GM19099 (cell line): ENCODE measurements around the gene FXYD6.

Experiments
- POLR2A ChIP-seq: IDR thresholded peaks from 3 replicates; pipeline ENCODE4 v1.6.1; 2011; ENCODE audit warnings: low read depth; ENCODE audit not compliant: insufficient read length; ENCODE audit errors: extremely low read depth

Gene FXYD6

GRCh38 chr11:117876341-117877119, at the start of gene FXYD6:
TSS of gene FXYD6 (minus strand) at chr11:117876658. CDS start at chr11:117842776, 33,882 bp downstream.
- no peak for TF ChIP-seq POLR2A

DNA sequence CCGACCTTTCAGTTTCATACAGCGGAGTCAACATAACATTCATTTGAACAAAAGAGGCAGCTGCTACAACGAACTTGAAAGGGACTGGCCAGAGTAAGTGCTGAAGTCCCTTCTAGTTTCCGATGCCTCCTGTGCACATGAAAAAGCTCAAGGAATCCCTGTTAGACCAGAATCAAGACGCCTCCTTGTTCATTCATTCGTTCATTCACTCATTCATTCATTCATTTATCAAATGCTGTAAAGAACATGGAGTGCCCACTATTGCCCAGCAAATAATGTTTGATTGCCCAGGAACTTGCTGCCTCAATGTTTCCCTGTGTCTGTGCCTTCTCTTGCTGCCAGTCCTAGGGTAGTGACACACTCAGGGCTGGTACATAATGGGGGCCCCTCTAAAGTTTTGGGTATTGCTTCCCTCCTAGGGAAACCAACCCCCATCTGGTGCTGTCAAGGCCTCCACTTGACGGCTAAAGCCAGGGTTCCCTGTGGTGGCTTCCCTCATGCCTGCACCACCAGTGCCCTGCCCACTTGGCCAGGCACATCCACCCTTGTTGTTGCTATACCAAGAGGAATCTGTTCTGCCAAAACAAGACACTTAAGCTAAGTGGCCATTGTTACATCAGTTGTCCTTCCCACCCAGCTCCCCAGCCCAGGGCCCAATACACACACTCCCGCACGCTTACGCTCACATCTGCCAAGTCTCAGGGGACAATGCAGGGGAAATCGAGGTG, 48.9 kb upstream of the FXYD6 start:
- TF ChIP-seq POLR2A: no peak

GRCh38 chr11:117924631-117925170, 48.2 kb upstream of the FXYD6 start:
- no peak for TF ChIP-seq POLR2A

- no peak for TF ChIP-seq POLR2A
These were observed 47.3 kb upstream of the FXYD6 start for GRCh38 chr11:117923773-117924172.

DNA sequence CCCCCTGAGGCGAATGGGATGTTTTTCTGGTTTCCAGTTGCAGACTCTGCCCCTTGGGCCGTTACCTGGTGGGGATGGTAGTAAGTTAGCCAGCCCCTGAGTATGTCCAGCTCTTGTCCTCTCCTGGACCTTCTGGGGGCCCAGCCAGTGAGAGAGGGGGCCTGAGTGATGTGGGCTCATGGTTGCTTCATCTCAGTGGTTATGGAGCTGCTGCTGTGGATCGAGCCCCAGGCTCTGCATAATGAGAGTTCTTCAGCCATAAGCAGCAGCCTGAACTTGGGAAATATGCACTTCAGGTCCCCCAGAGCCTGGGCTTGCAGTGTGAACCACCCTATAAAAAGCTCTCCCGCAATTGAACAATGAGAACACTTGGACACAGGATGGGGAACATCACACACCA, 46.8 kb upstream of the FXYD6 start:
- TF ChIP-seq POLR2A: no peak

DNA sequence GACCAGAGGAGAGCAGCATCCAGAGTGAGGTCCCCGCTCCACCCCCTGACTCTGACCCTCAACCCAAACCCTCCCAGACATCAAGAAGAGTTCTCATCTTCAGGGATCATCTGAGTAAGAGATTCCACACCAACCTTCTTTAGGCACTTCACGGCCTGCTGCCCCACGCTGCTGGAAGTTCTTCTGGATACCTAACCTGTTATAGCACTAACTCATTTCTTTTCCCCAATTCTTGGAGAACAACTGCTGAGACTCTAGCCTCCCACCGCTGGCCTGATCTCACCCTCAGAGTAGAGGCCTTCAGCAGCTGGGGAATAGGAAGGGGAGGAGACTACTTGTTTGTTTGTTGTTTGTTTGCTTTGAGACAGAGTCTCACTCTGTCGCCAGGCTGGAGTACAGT, 45.4 kb upstream of the FXYD6 start:
- no peak for TF ChIP-seq POLR2A

DNA sequence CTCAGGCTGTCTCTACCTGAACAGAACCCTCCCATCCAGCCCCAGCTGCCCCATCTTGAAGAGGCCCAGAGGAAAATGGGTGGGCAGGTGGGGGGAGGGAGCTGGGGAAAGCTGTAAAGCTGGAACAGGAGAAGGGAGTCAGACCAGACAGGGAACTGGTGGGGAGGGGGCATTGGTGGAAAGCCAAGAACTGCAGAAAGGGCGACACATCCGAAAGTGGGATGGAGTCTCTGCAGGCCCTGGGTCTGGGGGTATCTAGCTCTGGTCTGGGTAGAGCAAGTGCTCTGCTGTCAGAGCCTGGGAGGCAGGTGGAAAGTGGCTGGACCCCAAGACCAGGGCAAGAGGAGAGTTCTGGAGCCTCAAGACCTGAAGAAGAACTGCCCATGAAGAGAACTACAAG, 45.0 kb upstream of the FXYD6 start:
- no peak for TF ChIP-seq POLR2A

DNA sequence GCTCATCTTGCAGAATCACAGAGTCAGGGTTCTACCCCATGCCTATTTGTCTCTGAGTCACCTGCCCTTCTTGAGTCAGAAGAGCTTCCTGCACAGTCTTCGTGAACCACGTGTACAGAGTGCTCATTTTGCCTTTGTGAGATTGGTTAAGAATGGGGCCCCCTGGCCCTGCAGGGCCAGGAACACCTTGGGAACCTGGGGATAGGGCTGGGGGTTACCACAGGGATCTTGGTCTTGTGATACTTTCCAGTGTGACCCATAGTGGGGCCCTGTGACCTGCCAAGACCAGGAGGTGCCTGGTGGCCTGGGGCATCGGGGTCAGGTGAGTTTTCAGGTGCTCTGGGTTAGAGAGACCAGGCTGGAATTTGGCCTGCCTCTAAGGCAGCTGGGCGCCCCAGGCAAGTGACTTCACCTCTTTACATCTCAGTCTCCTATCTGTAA, 43.3 kb upstream of the FXYD6 start:
- TF ChIP-seq POLR2A: no peak

DNA sequence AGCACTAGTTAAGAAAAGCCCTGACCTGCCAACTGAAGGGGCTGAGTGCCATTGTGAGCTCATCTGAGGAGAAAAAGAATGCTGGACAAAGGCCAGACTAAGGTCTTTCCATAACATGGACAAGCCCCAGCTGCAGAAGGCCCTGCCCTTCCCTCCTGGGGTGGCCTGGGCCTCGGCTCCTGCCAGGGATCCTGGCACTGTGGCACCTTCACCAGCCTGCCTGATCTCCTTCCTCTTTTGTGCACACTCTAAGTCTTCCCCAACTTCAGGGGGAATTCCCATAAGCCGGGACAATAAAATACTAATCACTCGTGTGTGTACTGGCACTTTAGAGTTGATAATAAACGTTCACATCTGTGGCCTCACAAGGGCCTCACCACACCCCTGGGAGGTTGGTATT, 42.9 kb upstream of the FXYD6 start:
- no peak for TF ChIP-seq POLR2A

- TF ChIP-seq POLR2A: no peak
These were observed 42.2 kb upstream of the FXYD6 start for GRCh38 chr11:117918366-117919255.

DNA sequence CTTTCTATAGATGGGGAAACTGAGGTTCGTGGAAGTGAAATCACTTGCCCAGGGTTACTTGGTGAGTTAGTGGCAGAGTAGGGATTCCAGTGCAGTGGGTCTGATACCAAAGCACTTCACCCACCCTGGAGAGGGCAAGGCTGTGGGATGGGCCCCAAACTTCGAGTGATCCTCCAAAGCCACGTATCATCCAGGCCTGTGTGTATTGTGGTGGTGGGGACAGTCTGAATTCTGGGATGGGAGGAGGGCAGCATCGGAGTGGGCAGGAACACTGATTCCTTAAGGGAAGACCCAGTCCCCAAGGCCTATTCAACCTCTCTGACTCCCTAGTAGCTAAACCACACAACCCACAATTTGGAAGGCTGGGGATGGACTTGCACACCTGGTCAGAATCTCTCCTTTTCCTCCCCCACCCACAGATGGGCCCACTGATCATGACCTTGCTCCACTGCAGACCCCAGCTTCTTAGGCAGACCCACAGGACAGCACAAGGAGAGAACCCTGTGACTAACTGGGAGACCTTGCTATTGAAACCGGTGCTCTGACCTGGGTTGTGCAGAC, 41.2 kb upstream of the FXYD6 start:
- no peak for TF ChIP-seq POLR2A

GRCh38 chr11:117916956-117917355, 40.5 kb upstream of the FXYD6 start:
- TF ChIP-seq POLR2A: no peak

GRCh38 chr11:117915672-117916235, 39.3 kb upstream of the FXYD6 start:
- no peak for TF ChIP-seq POLR2A

DNA sequence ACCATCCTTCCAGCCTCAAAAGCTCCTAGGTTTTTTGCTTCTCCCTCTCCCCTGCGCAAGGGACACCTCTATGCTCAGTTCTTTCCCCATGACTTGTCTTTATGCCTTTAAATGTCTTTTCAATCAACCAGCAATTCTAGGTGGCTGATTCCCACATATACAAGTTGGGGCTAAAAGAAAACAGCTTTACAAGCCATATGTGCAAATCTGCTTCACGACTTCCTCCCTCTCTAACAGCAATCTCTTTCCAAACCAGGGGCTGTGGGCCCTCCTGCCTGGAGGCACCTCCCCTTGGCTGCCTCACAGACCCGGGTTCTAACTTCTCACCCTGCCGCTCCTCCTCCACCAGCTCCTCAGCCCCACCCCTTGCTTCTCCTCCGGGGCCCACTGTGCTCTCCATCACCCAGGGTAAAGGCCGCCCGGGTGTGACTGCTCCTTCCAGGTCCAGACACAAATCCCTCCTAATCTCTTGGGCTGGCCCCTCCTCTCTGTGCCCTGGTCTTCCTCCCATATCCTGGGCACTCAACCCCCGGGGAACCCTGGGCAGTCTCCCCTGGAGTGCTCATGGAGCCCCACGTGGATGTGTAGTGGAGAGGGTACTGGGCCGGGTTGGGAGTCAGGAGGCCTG, 38.6 kb upstream of the FXYD6 start:
- no peak for TF ChIP-seq POLR2A
